Measurements from ENCODE around the gene CPD. TPM values are rescaled to one million over a fixed set of nuclear protein-coding genes. Genes with fewer than 3 reads are reported as not detected.
A peak's percentile ranks its signal among the peaks of the same experiment; 100 is the strongest.

CPD gene
- total and polyA plus RNA-seq, 2 of the 13 experiments (the other 11 are each of a cell fraction or from before 2014, with no cell fraction given): 46.1 to 72.3 TPM

DNA sequence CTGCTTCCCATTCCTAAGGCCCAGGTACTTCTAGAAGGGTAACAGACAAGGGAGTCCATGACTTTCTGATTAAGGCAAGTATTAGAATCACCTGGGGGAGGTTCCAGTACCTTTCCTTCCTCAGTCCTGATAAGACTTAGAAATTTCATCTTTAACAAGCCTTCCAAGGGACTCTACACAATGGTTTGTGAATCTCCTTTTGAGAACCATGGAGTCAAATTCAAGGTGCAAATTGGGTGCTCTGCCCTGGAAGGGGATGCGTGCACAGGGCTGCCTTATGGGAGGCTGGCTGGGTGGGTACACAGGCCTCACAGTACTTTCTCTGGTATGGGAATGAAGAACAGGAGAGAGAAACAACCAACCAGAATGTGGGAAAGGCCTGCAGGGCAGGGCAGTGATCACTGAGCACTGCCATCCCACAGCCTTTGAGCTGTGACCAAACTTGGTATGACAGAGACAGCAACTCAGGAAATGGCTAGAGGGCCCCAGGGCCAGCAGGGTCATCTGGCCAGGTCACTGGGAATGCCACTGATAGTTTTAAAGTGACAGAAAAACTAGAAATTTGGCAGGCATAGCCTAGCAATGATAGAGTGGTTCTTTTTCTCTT, 41.2 kb upstream of the CPD start (continued):
- TF ChIP-seq RNF219 (CRISPR knock-in tag; IDR thresholded peaks at IDR 0.05): no peak
- peak; percentile 86 for TF ChIP-seq PHF21A (CRISPR knock-in tag; IDR thresholded peaks at IDR 0.05)
- no peak for TF ChIP-seq ISX (CRISPR knock-in tag; conservative IDR thresholded peaks at IDR 0.05)
- 0 out of 2 replicates have a peak, but pooled peaks have one; percentile 41 for TF ChIP-seq ZNF678 (CRISPR knock-in tag; IDR thresholded peaks at IDR 0.05)
- TF ChIP-seq, protein P1, sequence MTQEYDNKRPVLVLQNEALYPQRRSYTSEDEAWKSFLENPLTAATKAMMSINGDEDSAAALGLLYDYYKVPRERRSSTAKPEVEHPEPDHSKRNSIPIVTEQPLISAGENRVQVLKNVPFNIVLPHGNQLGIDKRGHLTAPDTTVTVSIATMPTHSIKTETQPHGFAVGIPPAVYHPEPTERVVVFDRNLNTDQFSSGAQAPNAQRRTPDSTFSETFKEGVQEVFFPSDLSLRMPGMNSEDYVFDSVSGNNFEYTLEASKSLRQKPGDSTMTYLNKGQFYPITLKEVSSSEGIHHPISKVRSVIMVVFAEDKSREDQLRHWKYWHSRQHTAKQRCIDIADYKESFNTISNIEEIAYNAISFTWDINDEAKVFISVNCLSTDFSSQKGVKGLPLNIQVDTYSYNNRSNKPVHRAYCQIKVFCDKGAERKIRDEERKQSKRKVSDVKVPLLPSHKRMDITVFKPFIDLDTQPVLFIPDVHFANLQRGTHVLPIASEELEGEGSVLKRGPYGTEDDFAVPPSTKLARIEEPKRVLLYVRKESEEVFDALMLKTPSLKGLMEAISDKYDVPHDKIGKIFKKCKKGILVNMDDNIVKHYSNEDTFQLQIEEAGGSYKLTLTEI (CRISPR knock-in tag; conservative IDR thresholded peaks at IDR 0.05): no peak
- TF ChIP-seq ZNF674 (CRISPR knock-in tag; IDR thresholded peaks at IDR 0.05; ENCODE audit: low read depth): no peak
- no peak for TF ChIP-seq BRD4 (CRISPR knock-in tag; IDR thresholded peaks at IDR 0.05)
- TF ChIP-seq HOXA9 (CRISPR knock-in tag; IDR thresholded peaks at IDR 0.05; ENCODE audit: borderline replicate concordance): no peak
- TF ChIP-seq, protein P2, sequence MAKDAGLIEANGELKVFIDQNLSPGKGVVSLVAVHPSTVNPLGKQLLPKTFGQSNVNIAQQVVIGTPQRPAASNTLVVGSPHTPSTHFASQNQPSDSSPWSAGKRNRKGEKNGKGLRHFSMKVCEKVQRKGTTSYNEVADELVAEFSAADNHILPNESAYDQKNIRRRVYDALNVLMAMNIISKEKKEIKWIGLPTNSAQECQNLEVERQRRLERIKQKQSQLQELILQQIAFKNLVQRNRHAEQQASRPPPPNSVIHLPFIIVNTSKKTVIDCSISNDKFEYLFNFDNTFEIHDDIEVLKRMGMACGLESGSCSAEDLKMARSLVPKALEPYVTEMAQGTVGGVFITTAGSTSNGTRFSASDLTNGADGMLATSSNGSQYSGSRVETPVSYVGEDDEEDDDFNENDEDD (CRISPR knock-in tag; IDR thresholded peaks at IDR 0.05; ENCODE audit: borderline replicate concordance): no peak
- TF ChIP-seq ZNF547 (CRISPR knock-in tag; IDR thresholded peaks at IDR 0.05): no peak
- no peak for TF ChIP-seq TBX3 (IDR thresholded peaks at IDR 0.05; ENCODE audit: borderline replicate concordance)
- TF ChIP-seq ZNF816 (CRISPR knock-in tag; IDR thresholded peaks at IDR 0.05; ENCODE audit: borderline replicate concordance): no peak
- peak; percentile 83; the same call in 1 of the 2 replicates for TF ChIP-seq ZNF501 (CRISPR knock-in tag; IDR thresholded peaks at IDR 0.05)
- TF ChIP-seq ATF7-NPFF (CRISPR knock-in tag; IDR thresholded peaks at IDR 0.05; ENCODE audit: low read depth): no peak
- TF ChIP-seq XBP1 (CRISPR knock-in tag; IDR thresholded peaks at IDR 0.05): no peak
- no peak for TF ChIP-seq ZSCAN5A (CRISPR knock-in tag; IDR thresholded peaks at IDR 0.05; ENCODE audit: borderline replicate concordance)
- TF ChIP-seq, protein P3, sequence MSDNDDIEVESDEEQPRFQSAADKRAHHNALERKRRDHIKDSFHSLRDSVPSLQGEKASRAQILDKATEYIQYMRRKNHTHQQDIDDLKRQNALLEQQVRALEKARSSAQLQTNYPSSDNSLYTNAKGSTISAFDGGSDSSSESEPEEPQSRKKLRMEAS (IDR thresholded peaks at IDR 0.05): peak; percentile 40; the same call in 1 of the 2 replicates
- TF ChIP-seq ZNF251 (CRISPR knock-in tag; IDR thresholded peaks at IDR 0.05): no peak
- TF ChIP-seq ZNF570 (CRISPR knock-in tag; IDR thresholded peaks at IDR 0.05; ENCODE audit: borderline replicate concordance): no peak
- no peak for TF ChIP-seq ZNF737 (CRISPR knock-in tag; IDR thresholded peaks at IDR 0.05; ENCODE audit: borderline replicate concordance)
- 0 out of 2 replicates have a peak, but pooled peaks have one; percentile 35 for TF ChIP-seq SNAPC5 (CRISPR knock-in tag; IDR thresholded peaks at IDR 0.05; ENCODE audit: borderline replicate concordance)
- no peak for TF ChIP-seq U2AF2 (IDR thresholded peaks at IDR 0.05; ENCODE audit: low read depth, low read length)
